Measurements from ENCODE around the gene C1R. TPM values are rescaled to one million over a fixed set of nuclear protein-coding genes. Genes with fewer than 3 reads are reported as not detected.

C1R gene
- polyA plus RNA-seq, 1 of the 3 experiments (the other 2 are of a cell fraction) = 20.1 TPM

DNA sequence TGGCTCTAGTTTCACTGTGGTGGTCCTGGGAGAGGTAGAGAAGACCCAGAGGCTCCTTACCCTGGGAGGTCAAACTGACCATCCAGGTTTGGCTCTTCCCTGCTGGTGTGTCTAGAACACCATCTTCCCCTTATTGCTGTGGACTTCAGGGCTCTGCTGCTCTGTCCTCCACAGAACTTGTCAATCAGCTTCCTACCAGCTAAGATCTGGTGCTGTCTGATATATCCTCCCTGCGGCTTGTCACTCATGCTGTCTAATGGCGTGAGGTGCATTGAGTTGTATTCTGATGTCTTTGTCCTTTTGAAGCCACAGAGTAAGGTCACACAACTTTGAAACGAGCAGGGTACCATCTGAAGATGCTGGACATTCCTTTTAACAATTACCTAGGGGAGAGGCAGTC, 24.0 kb upstream of the C1R start:
- POLR2A ChIA-PET = no interaction called here
- 72% methylated on average over 2 of the region's 3 CpGs for WGBS (ENCODE audit: low lambda C conversion rate)
- Histone ChIP-seq H3K36me3 (replicated peaks in 1 of 2; ENCODE audit: control insufficient read depth in 1 of 2, insufficient read depth in 2 of 2, low read length in 1 of 2) (no peaks in the 10 kb centered on the region), H3K4me3 (ENCODE audit: low read depth in 2 of 2, low read length in 1 of 2) (no peak overlapping the region), H2AFZ (ENCODE audit: low read depth) (no peak overlapping the region), H3K27ac (ENCODE audit: low read depth in 2 of 2, low read length in 1 of 2) (no peak overlapping the region), H3K9me3 (no peaks in the 10 kb centered on the region), H4K20me1 (ENCODE audit: insufficient read depth) (no peaks in the 10 kb centered on the region), H3K4me2 (no peak overlapping the region), H3F3A (replicated peaks; ENCODE audit: insufficient read depth) (no peaks in the 10 kb centered on the region), H3K4me1 (ENCODE audit: control insufficient read depth in 1 of 2, insufficient read depth in 2 of 2, low read depth in 1 of 2, low read length in 1 of 2) (peaks cover 0 to 8% of the 10 kb centered on the region in 2 experiments; a peak in 2 of 4 replicates), H3K27me3 (ENCODE audit: insufficient read depth) (peaks cover 10% of the 10 kb centered on the region; the same call in 1 of the 2 replicates), H3K9ac (no peak overlapping the region), H3K9me2 (no peaks in the 10 kb centered on the region), H3K79me2 (ENCODE audit: insufficient read depth) (no peaks in the 10 kb centered on the region)
- CTCF ChIA-PET = no interaction called here
- TF ChIP-seq NFIC (IDR thresholded peaks at IDR 0.05; ENCODE audit: borderline replicate concordance) = no peak
- TF ChIP-seq GATA2 (CRISPR knock-in tag; IDR thresholded peaks at IDR 0.05) = no peak
- no peak for TF ChIP-seq ZBTB33 (IDR thresholded peaks at IDR 0.05; ENCODE audit: borderline replicate concordance, low read depth)
- no peak for TF ChIP-seq MEF2A (IDR thresholded peaks at IDR 0.05; ENCODE audit: borderline replicate concordance, low read depth)
- no peak for TF ChIP-seq USF2 (IDR thresholded peaks at IDR 0.05; ENCODE audit: borderline replicate concordance, low read depth, low read length)
- no peak for TF ChIP-seq RCOR1 (IDR thresholded peaks at IDR 0.05; ENCODE audit: low read length)
- no peak for TF ChIP-seq CTCF (IDR thresholded peaks at IDR 0.05)
- no peak for TF ChIP-seq EP300 (IDR thresholded peaks at IDR 0.05; ENCODE audit: borderline replicate concordance in 1 of 2, low read depth in 1 of 2, low read length in 1 of 2)
- no peak for TF ChIP-seq TCF12 (IDR thresholded peaks at IDR 0.05)
- no peak for TF ChIP-seq RFX5 (IDR thresholded peaks at IDR 0.05; ENCODE audit: low read length)
- TF ChIP-seq CHD2 (IDR thresholded peaks at IDR 0.05; ENCODE audit: low read length, partially characterized antibody) = no peak
- TF ChIP-seq RAD21 (IDR thresholded peaks at IDR 0.05; ENCODE audit: low read length) = no peak
- TF ChIP-seq FOSL2 (IDR thresholded peaks at IDR 0.05; ENCODE audit: borderline replicate concordance, low read depth) = no peak
- TF ChIP-seq MXI1 (IDR thresholded peaks at IDR 0.05; ENCODE audit: low read depth, low read length) = no peak
- no peak for TF ChIP-seq POLR2AphosphoS5 (IDR thresholded peaks at IDR 0.05; ENCODE audit: low read depth, low read length)
- DNase-seq = no peak

Data from SK-N-SH (cell line).